ENCODE measurements around the gene CORIN. TPM values are rescaled to one million over a fixed set of nuclear protein-coding genes. Genes with fewer than 3 reads are reported as not detected.

CORIN gene
- polyA plus RNA-seq, 1 of the 3 experiments (the other 2 are of a cell fraction) = 1.1 TPM

- H3K36me3 ChIP-seq (replicated peaks in 1 of 2; ENCODE audit: control insufficient read depth in 1 of 2, insufficient read depth in 2 of 2, low read length in 1 of 2) = no peaks in the 10 kb centered on the region
- no peak overlapping the region for H2AFZ ChIP-seq (ENCODE audit: low read depth)
- H3K4me1 ChIP-seq (ENCODE audit: control insufficient read depth in 1 of 2, insufficient read depth in 2 of 2, low read depth in 1 of 2, low read length in 1 of 2) = no peaks in the 10 kb centered on the region; a peak in 1 of 4 replicates
- H4K20me1 ChIP-seq (ENCODE audit: insufficient read depth) = no peaks in the 10 kb centered on the region
- WGBS (ENCODE audit: low lambda C conversion rate) = 74% methylated on average over 5 of the region's 5 CpGs
- no peak for DNase-seq
- H3K9me3 ChIP-seq = no peaks in the 10 kb centered on the region
- H3K27me3 ChIP-seq (ENCODE audit: insufficient read depth) = no peaks in the 10 kb centered on the region
- H3K79me2 ChIP-seq (ENCODE audit: insufficient read depth) = no peaks in the 10 kb centered on the region
- no peak overlapping the region for H3K4me2 ChIP-seq
- H3K4me3 ChIP-seq (ENCODE audit: low read depth in 2 of 2, low read length in 1 of 2) = no peak overlapping the region
- POLR2A ChIA-PET = no interaction called here
- no peaks in the 10 kb centered on the region for H3F3A ChIP-seq (replicated peaks; ENCODE audit: insufficient read depth)
- no peak for TF ChIP-seq POLR2AphosphoS5 (IDR thresholded peaks at IDR 0.05; ENCODE audit: low read depth, low read length)
- no peak for TF ChIP-seq GATA2 (CRISPR knock-in tag; IDR thresholded peaks at IDR 0.05)
- no peak for TF ChIP-seq RFX5 (IDR thresholded peaks at IDR 0.05; ENCODE audit: low read length)
- no peak for TF ChIP-seq RCOR1 (IDR thresholded peaks at IDR 0.05; ENCODE audit: low read length)
- TF ChIP-seq MXI1 (IDR thresholded peaks at IDR 0.05; ENCODE audit: low read depth, low read length) = no peak
- TF ChIP-seq, protein P1, sequence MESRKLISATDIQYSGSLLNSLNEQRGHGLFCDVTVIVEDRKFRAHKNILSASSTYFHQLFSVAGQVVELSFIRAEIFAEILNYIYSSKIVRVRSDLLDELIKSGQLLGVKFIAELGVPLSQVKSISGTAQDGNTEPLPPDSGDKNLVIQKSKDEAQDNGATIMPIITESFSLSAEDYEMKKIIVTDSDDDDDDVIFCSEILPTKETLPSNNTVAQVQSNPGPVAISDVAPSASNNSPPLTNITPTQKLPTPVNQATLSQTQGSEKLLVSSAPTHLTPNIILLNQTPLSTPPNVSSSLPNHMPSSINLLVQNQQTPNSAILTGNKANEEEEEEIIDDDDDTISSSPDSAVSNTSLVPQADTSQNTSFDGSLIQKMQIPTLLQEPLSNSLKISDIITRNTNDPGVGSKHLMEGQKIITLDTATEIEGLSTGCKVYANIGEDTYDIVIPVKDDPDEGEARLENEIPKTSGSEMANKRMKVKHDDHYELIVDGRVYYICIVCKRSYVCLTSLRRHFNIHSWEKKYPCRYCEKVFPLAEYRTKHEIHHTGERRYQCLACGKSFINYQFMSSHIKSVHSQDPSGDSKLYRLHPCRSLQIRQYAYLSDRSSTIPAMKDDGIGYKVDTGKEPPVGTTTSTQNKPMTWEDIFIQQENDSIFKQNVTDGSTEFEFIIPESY (IDR thresholded peaks at IDR 0.05; ENCODE audit: borderline replicate concordance, low read depth) = no peak
- TF ChIP-seq, protein P2, sequence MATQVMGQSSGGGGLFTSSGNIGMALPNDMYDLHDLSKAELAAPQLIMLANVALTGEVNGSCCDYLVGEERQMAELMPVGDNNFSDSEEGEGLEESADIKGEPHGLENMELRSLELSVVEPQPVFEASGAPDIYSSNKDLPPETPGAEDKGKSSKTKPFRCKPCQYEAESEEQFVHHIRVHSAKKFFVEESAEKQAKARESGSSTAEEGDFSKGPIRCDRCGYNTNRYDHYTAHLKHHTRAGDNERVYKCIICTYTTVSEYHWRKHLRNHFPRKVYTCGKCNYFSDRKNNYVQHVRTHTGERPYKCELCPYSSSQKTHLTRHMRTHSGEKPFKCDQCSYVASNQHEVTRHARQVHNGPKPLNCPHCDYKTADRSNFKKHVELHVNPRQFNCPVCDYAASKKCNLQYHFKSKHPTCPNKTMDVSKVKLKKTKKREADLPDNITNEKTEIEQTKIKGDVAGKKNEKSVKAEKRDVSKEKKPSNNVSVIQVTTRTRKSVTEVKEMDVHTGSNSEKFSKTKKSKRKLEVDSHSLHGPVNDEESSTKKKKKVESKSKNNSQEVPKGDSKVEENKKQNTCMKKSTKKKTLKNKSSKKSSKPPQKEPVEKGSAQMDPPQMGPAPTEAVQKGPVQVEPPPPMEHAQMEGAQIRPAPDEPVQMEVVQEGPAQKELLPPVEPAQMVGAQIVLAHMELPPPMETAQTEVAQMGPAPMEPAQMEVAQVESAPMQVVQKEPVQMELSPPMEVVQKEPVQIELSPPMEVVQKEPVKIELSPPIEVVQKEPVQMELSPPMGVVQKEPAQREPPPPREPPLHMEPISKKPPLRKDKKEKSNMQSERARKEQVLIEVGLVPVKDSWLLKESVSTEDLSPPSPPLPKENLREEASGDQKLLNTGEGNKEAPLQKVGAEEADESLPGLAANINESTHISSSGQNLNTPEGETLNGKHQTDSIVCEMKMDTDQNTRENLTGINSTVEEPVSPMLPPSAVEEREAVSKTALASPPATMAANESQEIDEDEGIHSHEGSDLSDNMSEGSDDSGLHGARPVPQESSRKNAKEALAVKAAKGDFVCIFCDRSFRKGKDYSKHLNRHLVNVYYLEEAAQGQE (IDR thresholded peaks at IDR 0.05; ENCODE audit: low read depth, low read length) = no peak
- no peak for TF ChIP-seq MEF2A (IDR thresholded peaks at IDR 0.05; ENCODE audit: borderline replicate concordance, low read depth)
- no peak for TF ChIP-seq RAD21 (IDR thresholded peaks at IDR 0.05; ENCODE audit: low read length)
- TF ChIP-seq, protein P3, sequence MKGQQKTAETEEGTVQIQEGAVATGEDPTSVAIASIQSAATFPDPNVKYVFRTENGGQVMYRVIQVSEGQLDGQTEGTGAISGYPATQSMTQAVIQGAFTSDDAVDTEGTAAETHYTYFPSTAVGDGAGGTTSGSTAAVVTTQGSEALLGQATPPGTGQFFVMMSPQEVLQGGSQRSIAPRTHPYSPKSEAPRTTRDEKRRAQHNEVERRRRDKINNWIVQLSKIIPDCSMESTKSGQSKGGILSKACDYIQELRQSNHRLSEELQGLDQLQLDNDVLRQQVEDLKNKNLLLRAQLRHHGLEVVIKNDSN (IDR thresholded peaks at IDR 0.05; ENCODE audit: borderline replicate concordance, low read depth) = no peak
- TF ChIP-seq FOXJ3 (CRISPR knock-in tag; IDR thresholded peaks at IDR 0.05) = no peak
- TF ChIP-seq PBX3 (IDR thresholded peaks at IDR 0.05) = no peak
- TF ChIP-seq ELF1 (IDR thresholded peaks at IDR 0.05) = no peak
- no peak overlapping the region for H3K27ac ChIP-seq (ENCODE audit: low read depth in 2 of 2, low read length in 1 of 2)
- CTCF ChIA-PET = interaction anchor here (1.1 to 21.9 kb wide), 4 partner anchors 12 to 121 kb away, joined by 4 to 417 read pairs (median 17); partner anchors contain the start of gene CORIN
- no peaks in the 10 kb centered on the region for H3K9me2 ChIP-seq
- H3K9ac ChIP-seq = no peak overlapping the region
These were observed 120.7 kb downstream of the CORIN start for GRCh38 chr4:47717188-47717587.

Data from SK-N-SH (cell line).